ENCODE results near the gene GRIN2A.

GRIN2A gene

GRCh38 chr16:10136916-10137315, 45.3 kb downstream of the GRIN2A start:
- H3K4me1 ChIP-seq (ENCODE audit: control insufficient read depth, insufficient read depth, low read length, unreplicated experiment), result no peaks in the 10 kb centered on the region
- no peak overlapping the region for H3K4me3 ChIP-seq (ENCODE audit: low read depth, low read length)
- no peaks in the 10 kb centered on the region for H3K27me3 ChIP-seq (ENCODE audit: insufficient read depth, low read length)
- H3K36me3 ChIP-seq (ENCODE audit: insufficient read depth, low read length), result no peaks in the 10 kb centered on the region
- H3K79me2 ChIP-seq (ENCODE audit: control insufficient read depth, insufficient read depth, low read length, unreplicated experiment), result no peaks in the 10 kb centered on the region
- no peak overlapping the region for H3K27ac ChIP-seq (ENCODE audit: low read depth, low read length)
- no peak overlapping the region for H2AFZ ChIP-seq (ENCODE audit: low read length, unreplicated experiment)

DNA sequence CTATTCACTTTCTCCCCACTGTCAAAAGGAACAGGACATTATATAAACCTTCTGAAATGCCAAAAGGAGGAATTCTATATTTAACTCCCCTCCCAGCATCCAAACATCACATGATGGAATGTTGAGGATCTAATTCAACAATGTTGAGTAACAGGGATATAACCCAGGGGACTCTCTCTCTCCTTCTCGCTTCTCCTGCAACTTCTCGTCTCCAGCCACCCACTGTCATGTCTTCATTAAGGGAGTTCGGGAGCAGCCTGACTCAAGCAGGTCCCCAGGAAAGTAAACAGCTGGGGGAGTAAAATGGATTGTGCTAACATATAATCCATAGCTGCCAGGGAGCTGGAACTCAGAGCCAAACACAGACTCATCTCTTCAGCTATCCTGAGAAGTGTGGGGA, 51.7 kb downstream of the GRIN2A start:
- Histone ChIP-seq H3K36me3 (ENCODE audit: insufficient read depth, low read length) (no peaks in the 10 kb centered on the region), H3K79me2 (ENCODE audit: control insufficient read depth, insufficient read depth, low read length, unreplicated experiment) (no peaks in the 10 kb centered on the region), H3K27ac (ENCODE audit: low read depth, low read length) (no peak overlapping the region), H2AFZ (ENCODE audit: low read length, unreplicated experiment) (no peak overlapping the region), H3K4me3 (ENCODE audit: low read depth, low read length) (no peak overlapping the region), H3K27me3 (ENCODE audit: insufficient read depth, low read length) (no peaks in the 10 kb centered on the region), H3K4me1 (ENCODE audit: control insufficient read depth, insufficient read depth, low read length, unreplicated experiment) (no peaks in the 10 kb centered on the region)

DNA sequence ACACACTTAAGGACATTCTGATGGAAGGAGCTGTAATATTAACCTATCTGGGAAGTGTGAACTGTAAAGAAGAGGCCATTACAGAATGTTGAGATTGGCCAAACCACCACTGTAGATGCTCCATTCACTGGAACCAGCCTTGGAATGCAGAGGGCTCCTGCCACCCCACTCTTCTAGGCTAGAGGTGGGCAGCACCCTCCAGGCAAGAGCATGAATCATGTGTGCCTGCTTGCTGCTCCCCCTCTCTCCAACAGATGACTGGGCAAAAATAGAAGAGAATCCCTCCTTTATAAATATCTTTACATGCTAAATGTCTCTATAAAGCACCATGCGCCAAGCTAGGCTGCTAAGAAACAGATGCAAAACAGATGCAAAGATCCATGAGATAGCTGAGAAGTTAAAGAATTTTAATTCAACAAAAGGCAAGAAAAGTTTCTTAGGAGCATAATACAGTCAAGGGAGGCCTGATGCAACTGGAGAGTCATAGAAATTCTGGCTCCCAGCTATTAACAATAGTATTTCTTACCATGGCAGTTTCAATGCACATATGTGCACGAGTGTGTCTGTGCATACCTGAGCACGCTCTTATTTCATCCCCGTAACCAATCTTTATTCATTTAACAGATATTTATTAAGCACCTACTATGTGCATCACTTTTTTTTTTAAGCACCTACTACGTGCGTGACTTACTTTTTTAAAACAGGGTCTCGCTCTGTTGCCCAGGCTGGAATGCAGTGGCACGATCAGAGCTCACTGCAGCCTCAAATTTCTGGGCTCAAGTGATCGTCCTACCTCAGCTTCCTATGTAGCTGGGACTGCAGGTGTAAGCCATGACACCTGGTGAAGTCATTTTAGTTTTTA, 53.6 kb downstream of the GRIN2A start:
- Histone ChIP-seq H3K27ac (ENCODE audit: low read depth, low read length) (no peak overlapping the region), H3K4me3 (ENCODE audit: low read depth, low read length) (no peak overlapping the region), H3K27me3 (ENCODE audit: insufficient read depth, low read length) (no peaks in the 10 kb centered on the region), H3K36me3 (ENCODE audit: insufficient read depth, low read length) (no peaks in the 10 kb centered on the region), H2AFZ (ENCODE audit: low read length, unreplicated experiment) (no peak overlapping the region), H3K79me2 (ENCODE audit: control insufficient read depth, insufficient read depth, low read length, unreplicated experiment) (no peaks in the 10 kb centered on the region), H3K4me1 (ENCODE audit: control insufficient read depth, insufficient read depth, low read length, unreplicated experiment) (no peaks in the 10 kb centered on the region)

DNA sequence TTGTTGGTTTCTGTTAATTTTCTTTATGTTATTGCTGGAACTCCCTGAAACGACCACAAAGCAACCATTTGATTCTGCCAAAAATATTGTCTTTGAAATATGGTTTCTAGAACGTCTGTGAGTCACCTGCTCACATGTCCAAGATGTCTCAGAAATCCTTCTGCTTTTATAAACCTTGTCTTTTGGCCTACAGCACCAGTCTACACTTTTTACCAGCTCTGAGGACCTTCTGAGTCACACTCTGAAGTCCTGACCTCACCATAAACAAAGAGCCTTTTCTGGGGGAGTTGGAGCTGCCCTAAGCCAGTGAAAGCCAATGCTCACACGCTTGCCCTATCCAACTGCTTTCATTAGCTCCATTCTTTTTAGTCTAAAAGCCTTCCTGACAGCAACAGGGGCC, 55.5 kb downstream of the GRIN2A start:
- no peaks in the 10 kb centered on the region for H3K27me3 ChIP-seq (ENCODE audit: insufficient read depth, low read length)

GRCh38 chr16:10123141-10123540, 59.1 kb downstream of the GRIN2A start:
- Histone ChIP-seq H3K27ac (ENCODE audit: low read depth, low read length) (no peak overlapping the region), H3K79me2 (ENCODE audit: control insufficient read depth, insufficient read depth, low read length, unreplicated experiment) (no peaks in the 10 kb centered on the region), H3K4me3 (ENCODE audit: low read depth, low read length) (no peak overlapping the region), H3K27me3 (ENCODE audit: insufficient read depth, low read length) (no peaks in the 10 kb centered on the region), H3K36me3 (ENCODE audit: insufficient read depth, low read length) (no peaks in the 10 kb centered on the region), H2AFZ (ENCODE audit: low read length, unreplicated experiment) (no peak overlapping the region), H3K4me1 (ENCODE audit: control insufficient read depth, insufficient read depth, low read length, unreplicated experiment) (no peaks in the 10 kb centered on the region)

More for the DNA sequence above, 55.5 kb downstream of the GRIN2A start:
- H3K27ac ChIP-seq (ENCODE audit: low read depth, low read length), result no peak overlapping the region
- H3K36me3 ChIP-seq (ENCODE audit: insufficient read depth, low read length), result no peaks in the 10 kb centered on the region
- no peaks in the 10 kb centered on the region for H3K4me1 ChIP-seq (ENCODE audit: control insufficient read depth, insufficient read depth, low read length, unreplicated experiment)
- H3K79me2 ChIP-seq (ENCODE audit: control insufficient read depth, insufficient read depth, low read length, unreplicated experiment), result no peaks in the 10 kb centered on the region
- no peak overlapping the region for H3K4me3 ChIP-seq (ENCODE audit: low read depth, low read length)
- no peak overlapping the region for H2AFZ ChIP-seq (ENCODE audit: low read length, unreplicated experiment)

- Histone ChIP-seq H3K4me3 (ENCODE audit: low read depth, low read length) (no peak overlapping the region), H3K36me3 (ENCODE audit: insufficient read depth, low read length) (no peaks in the 10 kb centered on the region), H3K27ac (ENCODE audit: low read depth, low read length) (no peak overlapping the region), H3K79me2 (ENCODE audit: control insufficient read depth, insufficient read depth, low read length, unreplicated experiment) (no peaks in the 10 kb centered on the region), H2AFZ (ENCODE audit: low read length, unreplicated experiment) (no peak overlapping the region), H3K27me3 (ENCODE audit: insufficient read depth, low read length) (no peaks in the 10 kb centered on the region), H3K4me1 (ENCODE audit: control insufficient read depth, insufficient read depth, low read length, unreplicated experiment) (no peaks in the 10 kb centered on the region)
These were observed 59.7 kb downstream of the GRIN2A start for GRCh38 chr16:10122546-10122945.

DNA sequence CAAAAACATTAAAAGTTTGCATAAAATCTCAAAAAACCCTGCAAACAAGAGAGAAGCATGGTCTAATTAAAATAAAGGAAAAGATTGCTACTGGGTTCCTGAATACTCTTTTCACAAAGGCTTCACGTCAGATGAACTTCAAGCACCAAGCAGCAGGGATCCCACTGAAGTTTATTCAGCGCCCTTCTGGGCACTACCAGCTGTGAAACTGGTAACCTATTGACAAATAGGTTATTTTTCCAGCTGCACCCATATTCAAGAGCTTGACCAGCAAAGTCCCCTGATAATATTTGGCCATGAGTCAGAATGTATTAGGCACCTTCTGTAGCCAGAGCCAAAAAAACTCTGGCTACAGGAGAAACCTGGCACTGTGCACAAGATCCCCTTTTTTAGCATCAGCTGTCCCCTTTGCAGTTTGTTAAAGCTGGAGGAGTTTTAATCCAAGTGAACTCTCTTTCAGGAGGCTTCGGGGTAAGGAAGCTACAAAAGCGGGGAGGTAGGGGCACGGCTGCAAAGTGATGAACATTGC, 60.3 kb downstream of the GRIN2A start:
- Histone ChIP-seq H3K79me2 (ENCODE audit: control insufficient read depth, insufficient read depth, low read length, unreplicated experiment) (no peaks in the 10 kb centered on the region), H2AFZ (ENCODE audit: low read length, unreplicated experiment) (no peak overlapping the region), H3K27ac (ENCODE audit: low read depth, low read length) (no peak overlapping the region), H3K4me3 (ENCODE audit: low read depth, low read length) (no peak overlapping the region), H3K36me3 (ENCODE audit: insufficient read depth, low read length) (no peaks in the 10 kb centered on the region), H3K27me3 (ENCODE audit: insufficient read depth, low read length) (no peaks in the 10 kb centered on the region), H3K4me1 (ENCODE audit: control insufficient read depth, insufficient read depth, low read length, unreplicated experiment) (no peaks in the 10 kb centered on the region)

DNA sequence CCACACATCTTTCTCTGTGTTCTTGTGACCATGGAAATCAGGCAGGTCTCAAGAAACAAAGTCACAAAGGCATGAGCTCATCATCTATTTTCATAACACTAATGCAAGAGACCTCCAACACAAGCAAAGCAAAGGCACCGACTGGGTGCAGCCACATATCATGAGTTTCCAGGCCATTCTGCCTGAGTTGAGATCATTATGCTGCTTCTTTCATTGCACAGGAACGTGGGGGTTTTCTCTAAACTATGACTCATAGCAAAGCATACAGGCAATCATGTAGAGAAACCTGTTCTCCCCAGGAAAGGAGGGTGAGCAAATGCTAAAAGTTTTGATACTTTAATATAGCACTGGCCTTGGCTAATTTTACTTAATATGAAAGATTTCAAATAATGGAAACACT, 60.7 kb downstream of the GRIN2A start:
- H3K79me2 ChIP-seq (ENCODE audit: control insufficient read depth, insufficient read depth, low read length, unreplicated experiment), result no peaks in the 10 kb centered on the region
- H3K27me3 ChIP-seq (ENCODE audit: insufficient read depth, low read length), result no peaks in the 10 kb centered on the region
- no peaks in the 10 kb centered on the region for H3K36me3 ChIP-seq (ENCODE audit: insufficient read depth, low read length)
- no peak overlapping the region for H3K27ac ChIP-seq (ENCODE audit: low read depth, low read length)
- H2AFZ ChIP-seq (ENCODE audit: low read length, unreplicated experiment), result no peak overlapping the region
- H3K4me3 ChIP-seq (ENCODE audit: low read depth, low read length), result no peak overlapping the region
- no peaks in the 10 kb centered on the region for H3K4me1 ChIP-seq (ENCODE audit: control insufficient read depth, insufficient read depth, low read length, unreplicated experiment)

- Histone ChIP-seq H3K4me3 (ENCODE audit: low read depth, low read length) (no peak overlapping the region), H3K79me2 (ENCODE audit: control insufficient read depth, insufficient read depth, low read length, unreplicated experiment) (no peaks in the 10 kb centered on the region), H3K27me3 (ENCODE audit: insufficient read depth, low read length) (no peaks in the 10 kb centered on the region), H3K27ac (ENCODE audit: low read depth, low read length) (no peak overlapping the region), H2AFZ (ENCODE audit: low read length, unreplicated experiment) (no peak overlapping the region), H3K36me3 (ENCODE audit: insufficient read depth, low read length) (no peaks in the 10 kb centered on the region), H3K4me1 (ENCODE audit: control insufficient read depth, insufficient read depth, low read length, unreplicated experiment) (no peaks in the 10 kb centered on the region)
These were observed 61.3 kb downstream of the GRIN2A start for GRCh38 chr16:10120953-10121352.

- no peak overlapping the region for H3K27ac ChIP-seq (ENCODE audit: low read depth, low read length)
- no peak overlapping the region for H2AFZ ChIP-seq (ENCODE audit: low read length, unreplicated experiment)
- H3K36me3 ChIP-seq (ENCODE audit: insufficient read depth, low read length), result no peaks in the 10 kb centered on the region
- no peaks in the 10 kb centered on the region for H3K27me3 ChIP-seq (ENCODE audit: insufficient read depth, low read length)
- H3K79me2 ChIP-seq (ENCODE audit: control insufficient read depth, insufficient read depth, low read length, unreplicated experiment), result no peaks in the 10 kb centered on the region
- no peak overlapping the region for H3K4me3 ChIP-seq (ENCODE audit: low read depth, low read length)
- H3K4me1 ChIP-seq (ENCODE audit: control insufficient read depth, insufficient read depth, low read length, unreplicated experiment), result no peaks in the 10 kb centered on the region
These were observed 67.8 kb downstream of the GRIN2A start for GRCh38 chr16:10114409-10114808.

GRCh38 chr16:10113248-10113647, 69.0 kb downstream of the GRIN2A start:
- Histone ChIP-seq H3K36me3 (ENCODE audit: insufficient read depth, low read length) (no peaks in the 10 kb centered on the region), H3K79me2 (ENCODE audit: control insufficient read depth, insufficient read depth, low read length, unreplicated experiment) (no peaks in the 10 kb centered on the region), H3K4me3 (ENCODE audit: low read depth, low read length) (no peak overlapping the region), H3K27ac (ENCODE audit: low read depth, low read length) (no peak overlapping the region), H2AFZ (ENCODE audit: low read length, unreplicated experiment) (no peak overlapping the region), H3K4me1 (ENCODE audit: control insufficient read depth, insufficient read depth, low read length, unreplicated experiment) (no peaks in the 10 kb centered on the region), H3K27me3 (ENCODE audit: insufficient read depth, low read length) (no peaks in the 10 kb centered on the region)
